Astrocyte of the spinal cord (primary cell): Measurements from ENCODE around the gene PRDM16.
"Not testable (repeated sequence)": the region's sequence is repeated elsewhere in the genome, so short reads cannot be mapped to it uniquely, and the experiment has no call there.

ENCODE experiments used
- DNase-seq: peaks from one replicate; pipeline ENCODE4 v3.0.0; 2011; ENCODE audit warnings: low read depth, low spot score
- H3K4me3 ChIP-seq: 2 replicates; pipeline ENCODE4 v1.5.1; 2011; ENCODE audit warnings: low read depth, mild to moderate bottlenecking, low read length, moderate library complexity
- in situ Hi-C: cut with HindIII; loops from 2 replicates; pipeline ENCODE4 v1.10.0; 2017; ENCODE audit warnings: low sequenced_read_pairs
- TF ChIP-seq, protein P1 (sequence below): IDR thresholded peaks from 2 replicates; pipeline ENCODE4 v1.5.1; 2012; ENCODE audit warnings: low read depth, mild to moderate bottlenecking, low read length, inconsistent platforms

PRDM16 gene

DNA sequence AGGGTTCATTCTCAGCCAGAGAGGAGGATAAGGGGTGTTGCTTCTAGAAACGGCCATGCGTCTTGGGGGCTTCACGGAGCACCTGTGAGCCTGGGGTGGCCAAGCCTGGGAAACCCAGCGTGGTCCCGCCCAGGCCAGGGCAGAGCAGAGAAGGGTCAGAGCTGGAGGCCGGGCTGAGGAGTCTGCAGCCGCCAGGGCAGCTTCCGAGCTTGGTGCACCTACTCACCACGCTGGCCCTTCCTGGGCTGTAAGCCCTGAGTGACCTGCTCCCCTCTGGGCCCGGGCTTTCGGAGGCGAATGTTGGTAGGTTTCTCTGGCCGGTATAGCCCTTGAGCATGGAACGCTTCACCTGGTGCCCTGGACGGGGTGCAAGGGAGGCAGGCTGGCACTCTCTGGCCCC, 215.7 kb downstream of the PRDM16 start:
- TF ChIP-seq, protein P1, sequence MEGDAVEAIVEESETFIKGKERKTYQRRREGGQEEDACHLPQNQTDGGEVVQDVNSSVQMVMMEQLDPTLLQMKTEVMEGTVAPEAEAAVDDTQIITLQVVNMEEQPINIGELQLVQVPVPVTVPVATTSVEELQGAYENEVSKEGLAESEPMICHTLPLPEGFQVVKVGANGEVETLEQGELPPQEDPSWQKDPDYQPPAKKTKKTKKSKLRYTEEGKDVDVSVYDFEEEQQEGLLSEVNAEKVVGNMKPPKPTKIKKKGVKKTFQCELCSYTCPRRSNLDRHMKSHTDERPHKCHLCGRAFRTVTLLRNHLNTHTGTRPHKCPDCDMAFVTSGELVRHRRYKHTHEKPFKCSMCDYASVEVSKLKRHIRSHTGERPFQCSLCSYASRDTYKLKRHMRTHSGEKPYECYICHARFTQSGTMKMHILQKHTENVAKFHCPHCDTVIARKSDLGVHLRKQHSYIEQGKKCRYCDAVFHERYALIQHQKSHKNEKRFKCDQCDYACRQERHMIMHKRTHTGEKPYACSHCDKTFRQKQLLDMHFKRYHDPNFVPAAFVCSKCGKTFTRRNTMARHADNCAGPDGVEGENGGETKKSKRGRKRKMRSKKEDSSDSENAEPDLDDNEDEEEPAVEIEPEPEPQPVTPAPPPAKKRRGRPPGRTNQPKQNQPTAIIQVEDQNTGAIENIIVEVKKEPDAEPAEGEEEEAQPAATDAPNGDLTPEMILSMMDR: no peak
- in situ Hi-C loops: no loop called here
- no peak for DNase-seq
- no peak overlapping the region for H3K4me3 ChIP-seq

DNA sequence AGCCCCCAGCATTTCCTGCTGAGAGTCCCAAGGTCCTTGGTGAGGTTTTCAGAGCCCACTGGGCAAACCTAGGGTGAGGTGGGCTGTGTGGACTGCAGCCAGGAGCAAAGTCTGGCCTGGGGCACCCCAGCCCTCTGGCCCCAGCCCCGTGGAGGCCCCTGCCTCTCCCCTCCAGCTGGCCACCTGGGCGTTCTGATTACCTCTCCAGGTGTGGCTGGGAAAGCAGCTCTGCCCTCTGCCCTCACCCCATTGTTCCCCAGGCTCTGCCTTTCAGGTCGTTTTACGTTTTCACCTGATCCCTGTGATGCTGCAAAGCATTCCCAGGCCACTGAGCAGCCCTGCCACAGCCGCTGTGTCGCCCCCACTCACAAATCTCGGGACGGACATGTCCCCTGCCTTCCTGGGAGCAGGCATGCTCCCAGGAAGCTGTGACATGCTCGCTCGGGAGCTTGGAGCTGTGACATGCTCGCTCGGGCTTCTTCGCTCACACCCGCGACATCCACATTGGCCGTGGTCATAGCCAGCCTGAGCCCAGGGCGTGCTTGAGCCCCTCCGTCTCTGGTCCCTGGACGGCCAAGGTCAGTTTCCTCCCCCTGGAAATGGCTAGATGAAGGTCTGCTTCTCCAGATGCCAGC, 216.2 kb downstream of the PRDM16 start:
- no peak for DNase-seq
- TF ChIP-seq, protein P1: no peak
- no peak overlapping the region for H3K4me3 ChIP-seq
- in situ Hi-C loops: no loop called here

DNA sequence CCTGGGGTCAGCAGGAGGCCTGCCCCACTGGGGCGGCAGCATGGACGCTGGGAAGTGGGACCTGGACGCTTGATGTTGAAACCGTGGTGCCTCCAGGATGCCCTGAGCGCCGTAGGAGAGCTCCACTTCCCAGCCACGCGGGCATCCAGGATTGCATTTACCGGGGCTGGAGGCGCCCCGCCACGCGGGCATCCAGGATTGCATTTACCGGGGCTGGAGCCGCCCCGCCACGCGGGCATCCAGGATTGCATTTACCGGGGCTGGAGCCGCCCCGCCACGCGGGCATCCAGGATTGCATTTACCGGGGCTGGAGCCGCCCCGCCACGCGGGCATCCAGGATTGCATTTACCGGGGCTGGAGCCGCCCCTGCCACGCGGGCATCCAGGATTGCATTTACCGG, 218.1 kb downstream of the PRDM16 start:
- H3K4me3 ChIP-seq, DNase-seq, in situ Hi-C loops: not testable (repeated sequence)

DNA sequence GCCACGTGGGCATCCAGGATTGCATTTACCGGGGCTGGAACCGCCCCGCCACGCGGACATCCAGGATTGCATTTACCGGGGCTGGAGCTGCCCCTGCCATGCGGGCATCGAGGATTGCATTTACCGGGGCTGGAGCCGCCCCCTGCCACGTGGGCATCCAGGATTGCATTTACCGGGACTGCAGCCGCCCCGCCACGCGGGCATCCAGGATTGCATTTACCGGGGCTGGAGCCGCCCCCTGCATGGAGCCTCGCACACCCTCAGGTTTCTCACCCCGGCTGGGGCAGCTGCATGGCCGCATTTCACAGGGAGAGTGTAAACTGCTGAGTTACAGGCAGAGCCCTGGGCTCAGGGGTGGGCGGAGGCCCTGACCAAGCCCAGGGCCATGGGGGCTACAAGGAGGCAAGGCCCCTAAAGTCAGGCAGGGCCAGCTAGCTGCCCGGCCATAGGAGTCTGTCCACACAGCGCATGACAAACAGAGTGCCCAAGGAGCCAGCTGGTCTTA, 218.7 kb downstream of the PRDM16 start:
- no peak overlapping the region for H3K4me3 ChIP-seq
- no peak for DNase-seq
- TF ChIP-seq, protein P1: no peak
- in situ Hi-C loops: no loop called here

DNA sequence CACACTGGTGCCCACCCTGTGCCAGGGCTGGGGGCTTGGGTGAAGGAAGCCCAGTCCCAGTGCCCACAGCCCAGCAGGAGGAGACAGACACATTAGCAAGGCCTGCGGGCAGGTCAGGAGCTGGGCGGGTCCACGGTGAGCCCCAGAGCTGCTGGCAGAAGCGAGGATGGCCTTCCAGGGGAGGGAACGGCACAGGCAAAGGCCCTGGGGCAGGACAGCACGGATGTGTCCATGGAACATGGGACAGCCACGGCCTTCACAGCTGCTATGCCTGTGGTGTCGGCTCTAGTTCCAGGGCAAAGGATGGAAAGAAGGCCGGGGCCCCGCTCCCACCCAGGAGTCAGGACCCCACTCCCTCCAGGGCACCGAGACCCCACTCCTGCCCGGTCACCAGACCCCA, 220.5 kb downstream of the PRDM16 start:
- TF ChIP-seq, protein P1: no peak
- DNase-seq: no peak
- in situ Hi-C loops: no loop called here
- no peak overlapping the region for H3K4me3 ChIP-seq

DNA sequence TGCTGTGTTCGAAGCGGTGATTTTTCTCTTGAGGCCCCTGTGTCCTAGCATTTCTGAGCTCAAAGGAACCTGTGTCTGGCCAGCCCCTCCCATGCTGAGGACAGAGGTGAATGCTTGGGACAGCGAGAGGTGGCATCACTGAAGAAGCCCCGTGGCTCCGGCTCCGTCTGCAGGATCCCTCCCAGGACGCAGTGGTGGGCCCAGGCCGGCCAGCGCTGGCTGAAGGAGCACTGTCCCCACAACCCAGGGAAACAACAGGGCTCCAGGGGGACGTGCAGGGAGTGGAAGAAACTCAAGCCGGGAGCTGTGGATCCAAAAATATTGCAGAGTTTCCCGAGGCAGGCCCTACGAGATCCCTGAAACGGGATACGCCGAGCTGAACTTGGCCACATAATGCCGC, 221.4 kb downstream of the PRDM16 start:
- H3K4me3 ChIP-seq: no peak overlapping the region
- DNase-seq: no peak
- in situ Hi-C loops: no loop called here
- TF ChIP-seq, protein P1: no peak

DNA sequence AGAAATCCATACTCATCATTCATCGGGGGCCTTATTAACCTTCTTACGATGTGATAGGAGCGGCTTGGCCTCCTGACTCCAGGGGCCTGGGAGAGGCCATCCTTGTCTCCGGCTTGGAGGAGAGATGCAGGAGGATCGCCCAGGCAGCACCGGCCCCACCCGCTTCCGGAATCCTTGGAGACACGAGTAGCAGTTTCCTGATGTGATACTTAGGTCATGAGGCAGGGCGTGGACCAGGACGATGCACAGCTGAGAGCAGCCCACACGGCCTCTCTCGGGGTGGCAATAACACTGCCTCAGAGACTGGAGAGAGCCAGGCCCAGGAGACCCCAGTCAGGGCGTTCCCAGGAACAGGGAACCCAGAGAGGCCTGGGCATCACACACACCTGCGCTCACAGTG, 221.9 kb downstream of the PRDM16 start:
- TF ChIP-seq, protein P1: no peak
- no peak for DNase-seq
- in situ Hi-C loops: no loop called here
- H3K4me3 ChIP-seq: no peak overlapping the region
